A673 (cell line): ENCODE measurements around the gene AUNIP. TPM values are rescaled to one million over a fixed set of nuclear protein-coding genes. Genes with fewer than 3 reads are reported as not detected.

Experiments
- BruUV-seq: library from RNA; stranded (reverse); fragments of 400-500 nt; replicated peaks from 2 replicates; lab custom pipeline; 2021; lab: Mats Ljungman, UMichigan
- CTCF ChIA-PET: fragments of 300-600 bp; sonication (Branson Sonifier 250); formaldehyde crosslinking; loops from one replicate; lab custom pipeline; 2022; ENCODE audit warnings: antibody characterized with exemption; lab: Charles Lee
- POLR2A ChIA-PET: fragments of 300-600 bp; sonication (Branson Sonifier 250); formaldehyde crosslinking; loops from one replicate; lab custom pipeline; 2022; ENCODE audit warnings: antibody characterized with exemption; ENCODE audit not compliant: low non-redundant PET; lab: Charles Lee
- DNase-seq: peaks from one replicate; pipeline ENCODE4 v3.0.0-alpha.2; 2015; ENCODE audit warnings: low spot score
- H3K27ac ChIP-seq: fragments of 200-600 bp; sonication (generic); 2 replicates; pipeline ENCODE4 v1.5.1; 2016; ENCODE audit warnings: mixed run types, low read depth, mild to moderate bottlenecking, mixed read lengths, antibody characterized with exemption, low read length; ENCODE audit not compliant: poor library complexity, severe bottlenecking
- H3K27me3 ChIP-seq: fragments of 200-600 bp; sonication (generic); replicated peaks from 2 replicates; pipeline ENCODE4 v1.6.1; 2017; ENCODE audit warnings: mixed run types, low read depth, mild to moderate bottlenecking, mixed read lengths, antibody characterized with exemption, low read length; ENCODE audit not compliant: insufficient read depth, poor library complexity
- H3K36me3 ChIP-seq: fragments of 200-600 bp; sonication (generic); 2 replicates; pipeline ENCODE4 v1.6.1; 2016; ENCODE audit warnings: mixed run types, mild to moderate bottlenecking, mixed read lengths, antibody characterized with exemption, low read length; ENCODE audit not compliant: insufficient read depth, poor library complexity, severe bottlenecking
- H3K4me1 ChIP-seq: fragments of 200-600 bp; sonication (generic); 2 replicates; pipeline ENCODE4 v1.6.1; 2017; ENCODE audit warnings: mixed run types, mild to moderate bottlenecking, mixed read lengths, antibody characterized with exemption, low read length; ENCODE audit not compliant: insufficient read depth, poor library complexity, severe bottlenecking
- H3K4me3 ChIP-seq: fragments of 200-600 bp; sonication (generic); 2 replicates; pipeline ENCODE4 v1.5.1; 2016; ENCODE audit warnings: low read depth, mixed run types, mild to moderate bottlenecking, mixed read lengths, low read length; ENCODE audit not compliant: poor library complexity, severe bottlenecking
- H3K9me3 ChIP-seq: fragments of 200-600 bp; sonication (generic); 2 replicates; pipeline ENCODE4 v1.6.1; 2016; ENCODE audit warnings: mixed run types, low read depth, mild to moderate bottlenecking, mixed read lengths, antibody characterized with exemption, low read length; ENCODE audit not compliant: poor library complexity, severe bottlenecking
- CTCF ChIP-seq: fragments of 300-800, 200-600 bp; sonication (generic); conservative IDR thresholded peaks from 2 replicates; pipeline ENCODE4 v1.5.1; 2017; ENCODE audit warnings: low read depth, mild to moderate bottlenecking, antibody characterized with exemption, low read length, moderate library complexity, mixed read lengths
- EZH2 ChIP-seq: fragments of 200-600 bp; sonication (generic); IDR thresholded peaks from 2 replicates; pipeline ENCODE4 v1.6.1; 2017; ENCODE audit warnings: borderline replicate concordance, low read depth, mild to moderate bottlenecking, mixed read lengths, antibody characterized with exemption, low read length; ENCODE audit not compliant: poor library complexity, severe bottlenecking
- intact Hi-C: fragments of 100-400 bp; cut with micrococcal nuclease; formaldehyde crosslinking; loops from one replicate; pipeline ENCODE4 v1.10.0; 2022; ENCODE audit not compliant: unreplicated experiment
- total RNA-seq: library from RNA; stranded (reverse); gene quantifications from 2 replicates; pipeline ENCODE4 v1.2.3, GENCODE V29; 2021

AUNIP gene
- total RNA-seq, 1 experiment from 2014 or later: 18.9 TPM

GRCh38 chr1:25798666-25799351, 60.4 kb downstream of the AUNIP start:
- no peak overlapping the region for H3K27ac ChIP-seq
- no peaks in the 10 kb centered on the region for H3K27me3 ChIP-seq
- TF ChIP-seq CTCF (no peak), EZH2 (no peak)
- no TSS peak for BruUV-seq
- H3K4me3 ChIP-seq: no peak overlapping the region
- no peak for DNase-seq
- no peaks in the 10 kb centered on the region for H3K9me3 ChIP-seq
- intact Hi-C loops: no loop called here
- H3K4me1 ChIP-seq: peaks cover 6% of the 10 kb centered on the region
- ChIA-PET POLR2A (no interaction called here), CTCF (interaction anchor here (0.7 to 1.3 kb wide), 2 partner anchors 12 to 180 kb away, joined by 3 read pairs; no protein-coding TSS in a partner anchor)
- H3K36me3 ChIP-seq: no peaks in the 10 kb centered on the region

DNA sequence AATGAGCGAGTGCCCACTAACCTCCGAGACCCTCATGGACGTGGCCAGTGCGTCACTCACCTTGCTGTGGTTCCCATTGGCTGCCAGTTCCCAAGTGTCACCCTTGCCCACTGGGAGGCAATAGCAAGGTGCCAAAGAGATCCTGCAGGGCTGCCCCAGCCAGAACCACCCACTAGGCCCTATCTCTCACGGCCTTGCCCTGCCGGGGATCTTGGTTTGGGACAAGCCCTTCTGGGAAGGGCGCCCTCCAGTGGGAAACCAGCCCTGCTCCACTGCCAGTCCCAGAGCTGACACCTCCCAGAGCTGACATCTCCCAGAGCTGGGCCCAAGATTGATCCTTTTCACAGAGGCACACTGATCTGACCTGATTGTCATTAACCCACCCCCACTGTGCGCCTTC, 61.3 kb downstream of the AUNIP start:
- ChIA-PET CTCF (interaction anchor here (1.3 kb wide), 1 partner anchor 13 kb away, joined by 3 read pairs; no protein-coding TSS in a partner anchor), POLR2A (no interaction called here)
- no peaks in the 10 kb centered on the region for H3K9me3 ChIP-seq
- no TSS peak for BruUV-seq
- TF ChIP-seq EZH2: no peak
- peak; percentile 70 for TF ChIP-seq CTCF
- no peaks in the 10 kb centered on the region for H3K36me3 ChIP-seq
- H3K4me1 ChIP-seq: peaks cover 6% of the 10 kb centered on the region
- intact Hi-C loops: no loop called here
- no peak overlapping the region for H3K4me3 ChIP-seq
- no peaks in the 10 kb centered on the region for H3K27me3 ChIP-seq
- H3K27ac ChIP-seq: no peak overlapping the region
- peak; percentile 60 for DNase-seq

- H3K9me3 ChIP-seq: no peaks in the 10 kb centered on the region
- no peaks in the 10 kb centered on the region for H3K36me3 ChIP-seq
- H3K4me3 ChIP-seq: no peak overlapping the region
- H3K4me1 ChIP-seq: peaks cover 6% of the 10 kb centered on the region
- peak; percentile 87 for DNase-seq
- no peak overlapping the region for H3K27ac ChIP-seq
- CTCF ChIA-PET: interaction anchor here (0.7 to 1.3 kb wide), 2 partner anchors 14 to 362 kb away, joined by 3 read pairs; no protein-coding TSS in a partner anchor
- no TSS peak for BruUV-seq
- intact Hi-C loops: no loop called here
- POLR2A ChIA-PET: no interaction called here
- peak; percentile 92 for TF ChIP-seq CTCF
- TF ChIP-seq EZH2: no peak
- no peaks in the 10 kb centered on the region for H3K27me3 ChIP-seq
Measured at GRCh38 chr1:25796811-25797458, 62.3 kb downstream of the AUNIP start.
